ENCODE measurements around the gene PAXIP1.
"Not testable (repeated sequence)": the region's sequence is repeated elsewhere in the genome, so short reads cannot be mapped to it uniquely, and the experiment has no call there.

Gene PAXIP1

GRCh38 chr7:154947604-154948003 is 55.3 kb downstream of the PAXIP1 start:
- peaks cover 28 to 60% of the 10 kb centered on the region in 2 donors for H3K36me3 ChIP-seq (ENCODE audit: control insufficient read depth in 1 of 2, insufficient read depth in 2 of 2, low read length in 2 of 2)
- H3K27ac ChIP-seq (ENCODE audit: low read depth, low read length): no peak overlapping the region

GRCh38 chr7:154946166-154946565 is 56.8 kb downstream of the PAXIP1 start:
- H3K4me1 ChIP-seq (ENCODE audit: control insufficient read depth in 1 of 2, insufficient read depth in 2 of 2, low read length in 2 of 2): no peaks in the 10 kb centered on the region
- peaks cover 20 to 55% of the 10 kb centered on the region in 2 donors for H3K36me3 ChIP-seq (ENCODE audit: control insufficient read depth in 1 of 2, insufficient read depth in 2 of 2, low read length in 2 of 2)
- no peaks in the 10 kb centered on the region for H3K27me3 ChIP-seq (ENCODE audit: control insufficient read depth in 1 of 2, insufficient read depth in 2 of 2, low read length in 2 of 2)
- no peak overlapping the region for H3K4me3 ChIP-seq (ENCODE audit: low read depth in 1 of 2, low read length in 2 of 2)
- no peaks in the 10 kb centered on the region for H3K9me3 ChIP-seq (ENCODE audit: control insufficient read depth in 1 of 2, low read length in 2 of 2)
- H3K27ac ChIP-seq (ENCODE audit: low read depth, low read length): no peak overlapping the region
- H3K9ac ChIP-seq (ENCODE audit: low read depth in 1 of 2, low read length in 2 of 2): no peak overlapping the region

More at GRCh38 chr7:154947604-154948003, 55.3 kb downstream of the PAXIP1 start:
- no peaks in the 10 kb centered on the region for H3K9me3 ChIP-seq (ENCODE audit: control insufficient read depth in 1 of 2, low read length in 2 of 2)
- no peak overlapping the region for H3K9ac ChIP-seq (ENCODE audit: low read depth in 1 of 2, low read length in 2 of 2)
- no peaks in the 10 kb centered on the region for H3K4me1 ChIP-seq (ENCODE audit: control insufficient read depth in 1 of 2, insufficient read depth in 2 of 2, low read length in 2 of 2)
- H3K27me3 ChIP-seq (ENCODE audit: control insufficient read depth in 1 of 2, insufficient read depth in 2 of 2, low read length in 2 of 2): no peaks in the 10 kb centered on the region
- H3K4me3 ChIP-seq (ENCODE audit: low read depth in 1 of 2, low read length in 2 of 2): no peak overlapping the region

GRCh38 chr7:154943906-154944305 is 59.0 kb downstream of the PAXIP1 start:
- Histone ChIP-seq H3K36me3 (ENCODE audit: control insufficient read depth in 1 of 2, insufficient read depth in 2 of 2, low read length in 2 of 2) (peaks cover 20 to 42% of the 10 kb centered on the region in 2 donors), H3K4me3 (ENCODE audit: low read depth in 1 of 2, low read length in 2 of 2) (no peak overlapping the region), H3K27me3 (ENCODE audit: control insufficient read depth in 1 of 2, insufficient read depth in 2 of 2, low read length in 2 of 2) (no peaks in the 10 kb centered on the region), H3K9ac (ENCODE audit: low read depth in 1 of 2, low read length in 2 of 2) (no peak overlapping the region), H3K27ac (ENCODE audit: low read depth, low read length) (no peak overlapping the region), H3K9me3 (ENCODE audit: control insufficient read depth in 1 of 2, low read length in 2 of 2) (no peaks in the 10 kb centered on the region), H3K4me1 (ENCODE audit: control insufficient read depth in 1 of 2, insufficient read depth in 2 of 2, low read length in 2 of 2) (no peaks in the 10 kb centered on the region)

GRCh38 chr7:154942691-154943090 is 60.2 kb downstream of the PAXIP1 start:
- H3K27me3 ChIP-seq (ENCODE audit: control insufficient read depth in 1 of 2, insufficient read depth in 2 of 2, low read length in 2 of 2): no peaks in the 10 kb centered on the region
- H3K4me1 ChIP-seq (ENCODE audit: control insufficient read depth in 1 of 2, insufficient read depth in 2 of 2, low read length in 2 of 2): no peaks in the 10 kb centered on the region
- peaks cover 17 to 38% of the 10 kb centered on the region in 2 donors for H3K36me3 ChIP-seq (ENCODE audit: control insufficient read depth in 1 of 2, insufficient read depth in 2 of 2, low read length in 2 of 2)
- H3K9me3 ChIP-seq (ENCODE audit: control insufficient read depth in 1 of 2, low read length in 2 of 2): no peaks in the 10 kb centered on the region
- no peak overlapping the region for H3K27ac ChIP-seq (ENCODE audit: low read depth, low read length)
- no peak overlapping the region for H3K9ac ChIP-seq (ENCODE audit: low read depth in 1 of 2, low read length in 2 of 2)
- H3K4me3 ChIP-seq (ENCODE audit: low read depth in 1 of 2, low read length in 2 of 2): no peak overlapping the region

- Histone ChIP-seq H3K27me3 (ENCODE audit: control insufficient read depth in 1 of 2, insufficient read depth in 2 of 2, low read length in 2 of 2) (no peaks in the 10 kb centered on the region), H3K9ac (ENCODE audit: low read depth in 1 of 2, low read length in 2 of 2) (no peak overlapping the region), H3K4me3 (ENCODE audit: low read depth in 1 of 2, low read length in 2 of 2) (no peak overlapping the region), H3K9me3 (ENCODE audit: control insufficient read depth in 1 of 2, low read length in 2 of 2) (peaks cover 15% of the 10 kb centered on the region in 2 donors), H3K27ac (ENCODE audit: low read depth, low read length) (no peak overlapping the region), H3K36me3 (ENCODE audit: control insufficient read depth in 1 of 2, insufficient read depth in 2 of 2, low read length in 2 of 2) (peaks cover 0 to 6% of the 10 kb centered on the region in 2 donors), H3K4me1 (ENCODE audit: control insufficient read depth in 1 of 2, insufficient read depth in 2 of 2, low read length in 2 of 2) (no peaks in the 10 kb centered on the region)
Observed at GRCh38 chr7:154937837-154938236, 65.1 kb downstream of the PAXIP1 start.

- H3K9me3 ChIP-seq (ENCODE audit: control insufficient read depth in 1 of 2, low read length in 2 of 2): peaks cover 15% of the 10 kb centered on the region in 2 donors
- H3K27me3 ChIP-seq (ENCODE audit: control insufficient read depth in 1 of 2, insufficient read depth in 2 of 2, low read length in 2 of 2): not testable (repeated sequence)
Observed at GRCh38 chr7:154934353-154934952, 68.5 kb downstream of the PAXIP1 start.

GRCh38 chr7:154931906-154932305 is 71.0 kb downstream of the PAXIP1 start:
- H3K4me1 ChIP-seq (ENCODE audit: control insufficient read depth in 1 of 2, insufficient read depth in 2 of 2, low read length in 2 of 2): peaks cover 4 to 8% of the 10 kb centered on the region in 2 donors
- no peak overlapping the region for H3K4me3 ChIP-seq (ENCODE audit: low read depth in 1 of 2, low read length in 2 of 2)
- H3K27me3 ChIP-seq (ENCODE audit: control insufficient read depth in 1 of 2, insufficient read depth in 2 of 2, low read length in 2 of 2): no peaks in the 10 kb centered on the region
- no peak overlapping the region for H3K9ac ChIP-seq (ENCODE audit: low read depth in 1 of 2, low read length in 2 of 2)
- peaks cover 14 to 15% of the 10 kb centered on the region in 2 donors for H3K9me3 ChIP-seq (ENCODE audit: control insufficient read depth in 1 of 2, low read length in 2 of 2)
- no peak overlapping the region for H3K27ac ChIP-seq (ENCODE audit: low read depth, low read length)
- H3K36me3 ChIP-seq (ENCODE audit: control insufficient read depth in 1 of 2, insufficient read depth in 2 of 2, low read length in 2 of 2): no peaks in the 10 kb centered on the region

More at GRCh38 chr7:154934353-154934952, 68.5 kb downstream of the PAXIP1 start:
- H3K9ac ChIP-seq (ENCODE audit: low read depth in 1 of 2, low read length in 2 of 2); H3K4me3 ChIP-seq (ENCODE audit: low read depth in 1 of 2, low read length in 2 of 2); H3K27ac ChIP-seq (ENCODE audit: low read depth, low read length); H3K4me1 ChIP-seq (ENCODE audit: control insufficient read depth in 1 of 2, insufficient read depth in 2 of 2, low read length in 2 of 2); H3K36me3 ChIP-seq (ENCODE audit: control insufficient read depth in 1 of 2, insufficient read depth in 2 of 2, low read length in 2 of 2): not testable (repeated sequence)

- Histone ChIP-seq H3K36me3 (ENCODE audit: control insufficient read depth in 1 of 2, insufficient read depth in 2 of 2, low read length in 2 of 2) (no peaks in the 10 kb centered on the region), H3K4me1 (ENCODE audit: control insufficient read depth in 1 of 2, insufficient read depth in 2 of 2, low read length in 2 of 2) (peaks cover 4 to 8% of the 10 kb centered on the region in 2 donors), H3K27me3 (ENCODE audit: control insufficient read depth in 1 of 2, insufficient read depth in 2 of 2, low read length in 2 of 2) (no peaks in the 10 kb centered on the region), H3K4me3 (ENCODE audit: low read depth in 1 of 2, low read length in 2 of 2) (peak overlapping the region; percentile 69 to 93), H3K27ac (ENCODE audit: low read depth, low read length) (peak overlapping the region; percentile 74), H3K9me3 (ENCODE audit: control insufficient read depth in 1 of 2, low read length in 2 of 2) (peaks cover 3 to 7% of the 10 kb centered on the region in 2 donors), H3K9ac (ENCODE audit: low read depth in 1 of 2, low read length in 2 of 2) (peak overlapping the region; percentile 66 to 83)
Observed at GRCh38 chr7:154929006-154929726, 73.8 kb downstream of the PAXIP1 start.

- Histone ChIP-seq H3K9ac (ENCODE audit: low read depth in 1 of 2, low read length in 2 of 2) (peak overlapping the region; percentile 66 to 83), H3K4me1 (ENCODE audit: control insufficient read depth in 1 of 2, insufficient read depth in 2 of 2, low read length in 2 of 2) (peaks cover 4 to 8% of the 10 kb centered on the region in 2 donors), H3K9me3 (ENCODE audit: control insufficient read depth in 1 of 2, low read length in 2 of 2) (no peaks in the 10 kb centered on the region), H3K27me3 (ENCODE audit: control insufficient read depth in 1 of 2, insufficient read depth in 2 of 2, low read length in 2 of 2) (no peaks in the 10 kb centered on the region), H3K36me3 (ENCODE audit: control insufficient read depth in 1 of 2, insufficient read depth in 2 of 2, low read length in 2 of 2) (no peaks in the 10 kb centered on the region), H3K27ac (ENCODE audit: low read depth, low read length) (peak overlapping the region; percentile 74), H3K4me3 (ENCODE audit: low read depth in 1 of 2, low read length in 2 of 2) (peak overlapping the region; percentile 69 to 93)
Observed at GRCh38 chr7:154928136-154929005, 74.6 kb downstream of the PAXIP1 start.

All from duodenal mucosa (tissue), 2 donors.